Stimulated activated CD4-positive, alpha-beta T cell treated with anti-CD3 and anti-CD28 coated beads, Interleukin-4, amount 100 ng/mL, for 24 hours (primary cell): ENCODE data around the gene POLR3E.
A peak's percentile ranks its signal among the peaks of the same experiment; 100 is the strongest.

ENCODE experiments used
- DNase-seq: peaks from one replicate; pipeline ENCODE4 v3.0.0-alpha.2; 2020

POLR3E gene, protein sequence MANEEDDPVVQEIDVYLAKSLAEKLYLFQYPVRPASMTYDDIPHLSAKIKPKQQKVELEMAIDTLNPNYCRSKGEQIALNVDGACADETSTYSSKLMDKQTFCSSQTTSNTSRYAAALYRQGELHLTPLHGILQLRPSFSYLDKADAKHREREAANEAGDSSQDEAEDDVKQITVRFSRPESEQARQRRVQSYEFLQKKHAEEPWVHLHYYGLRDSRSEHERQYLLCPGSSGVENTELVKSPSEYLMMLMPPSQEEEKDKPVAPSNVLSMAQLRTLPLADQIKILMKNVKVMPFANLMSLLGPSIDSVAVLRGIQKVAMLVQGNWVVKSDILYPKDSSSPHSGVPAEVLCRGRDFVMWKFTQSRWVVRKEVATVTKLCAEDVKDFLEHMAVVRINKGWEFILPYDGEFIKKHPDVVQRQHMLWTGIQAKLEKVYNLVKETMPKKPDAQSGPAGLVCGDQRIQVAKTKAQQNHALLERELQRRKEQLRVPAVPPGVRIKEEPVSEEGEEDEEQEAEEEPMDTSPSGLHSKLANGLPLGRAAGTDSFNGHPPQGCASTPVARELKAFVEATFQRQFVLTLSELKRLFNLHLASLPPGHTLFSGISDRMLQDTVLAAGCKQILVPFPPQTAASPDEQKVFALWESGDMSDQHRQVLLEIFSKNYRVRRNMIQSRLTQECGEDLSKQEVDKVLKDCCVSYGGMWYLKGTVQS

DNA sequence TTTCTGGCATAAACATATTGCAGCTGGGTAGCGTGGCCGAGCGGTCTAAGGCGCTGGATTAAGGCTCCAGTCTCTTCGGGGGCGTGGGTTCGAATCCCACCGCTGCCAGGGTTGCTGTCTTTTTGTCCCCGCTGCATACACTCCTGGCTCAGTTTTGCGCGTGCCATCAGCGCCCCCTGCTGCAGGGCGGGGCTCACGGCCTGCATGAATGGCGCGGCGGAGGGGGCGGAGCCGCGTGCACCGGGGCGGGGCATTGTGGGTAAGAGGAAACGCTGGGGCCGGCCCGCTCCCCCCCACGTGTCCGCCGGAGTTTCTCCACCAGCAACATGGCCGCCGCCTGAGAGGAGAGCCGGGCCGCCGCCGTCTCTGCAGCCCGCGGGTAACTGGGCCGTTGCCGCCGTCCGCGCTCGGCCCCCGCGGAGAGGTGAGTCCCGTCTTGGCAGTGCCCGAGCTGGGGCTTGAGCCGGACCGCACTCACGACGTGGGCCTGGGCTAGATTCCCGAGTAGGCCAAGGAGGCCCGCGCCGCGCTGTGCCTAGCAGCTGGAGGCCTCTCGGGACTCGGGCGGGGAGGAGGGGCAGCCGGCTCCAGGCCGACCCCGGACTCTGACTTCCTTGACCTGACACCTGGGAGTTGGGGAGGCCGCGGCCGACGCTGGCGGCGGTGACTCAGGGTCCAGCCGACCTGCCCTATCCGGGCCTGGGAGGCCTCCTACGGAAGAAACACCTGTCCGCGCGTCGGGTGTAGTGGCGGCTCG, at the start of gene POLR3E:
POLR3E (plus strand) TSS at position 296 of the 757 bp plus-strand sequence. CDS start 5,560 bp downstream, outside the sequence.
- peak; percentile 100 for DNase-seq

DNA sequence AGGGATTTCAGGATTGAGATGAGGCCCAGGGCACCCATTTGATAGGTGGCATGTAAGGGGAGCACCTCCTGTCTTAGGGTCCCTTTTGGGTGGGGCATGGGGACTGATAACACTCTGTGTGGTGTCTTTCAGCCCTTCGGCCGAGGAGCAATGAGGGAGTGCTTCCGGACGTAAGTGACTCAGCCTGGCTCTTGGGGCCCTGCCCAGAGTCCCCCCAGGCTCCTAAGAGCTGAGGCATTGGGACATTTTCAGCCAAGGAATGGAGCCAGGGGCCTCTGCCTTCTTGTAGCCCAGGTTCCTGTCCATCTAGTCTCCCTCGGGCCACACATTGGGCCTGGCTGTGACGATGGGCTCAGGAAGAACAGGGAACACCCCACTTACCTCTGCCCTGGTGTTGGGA, 46.7 kb upstream of the POLR3E start:
- DNase-seq, result no peak

DNA sequence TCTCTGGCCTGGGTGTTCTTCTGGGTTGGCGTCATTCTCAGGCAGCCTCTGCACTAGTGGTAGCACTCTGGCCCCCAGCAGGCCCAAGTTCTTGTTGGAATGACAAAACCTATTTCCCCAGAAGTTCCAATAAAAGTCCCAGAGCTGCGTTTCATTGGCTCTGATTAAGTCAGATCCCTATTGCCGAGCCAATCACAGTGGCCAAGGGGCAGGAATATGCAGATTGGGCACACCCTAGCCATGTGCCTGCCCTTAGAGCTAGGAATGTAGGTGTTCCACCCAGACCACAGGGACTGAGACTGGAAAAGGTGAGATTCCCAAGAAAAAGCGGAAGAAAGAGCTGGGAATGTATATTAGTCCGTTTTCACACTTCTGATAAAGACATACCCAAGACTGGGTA, 44.9 kb upstream of the POLR3E start:
- no peak for DNase-seq

DNA sequence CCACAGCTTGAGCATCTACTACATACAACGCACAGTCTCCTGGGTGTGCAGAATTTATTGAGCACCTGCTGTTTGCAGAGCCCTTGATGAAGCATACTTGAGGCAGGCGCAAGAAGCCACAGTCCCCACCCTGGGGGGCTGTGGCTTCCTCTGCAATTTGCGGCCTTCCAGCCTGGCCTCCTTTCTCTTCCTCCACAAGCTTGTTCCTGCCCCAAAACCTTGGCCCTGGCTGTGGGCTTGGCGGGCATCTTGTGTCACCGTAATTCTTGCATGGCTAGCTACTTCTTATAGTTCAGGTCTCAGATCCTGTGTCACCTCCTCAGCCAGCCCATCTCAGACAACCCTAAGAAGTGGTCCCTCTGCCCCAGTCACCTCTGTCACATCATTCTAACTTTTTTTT, 43.9 kb upstream of the POLR3E start:
- no peak for DNase-seq

DNA sequence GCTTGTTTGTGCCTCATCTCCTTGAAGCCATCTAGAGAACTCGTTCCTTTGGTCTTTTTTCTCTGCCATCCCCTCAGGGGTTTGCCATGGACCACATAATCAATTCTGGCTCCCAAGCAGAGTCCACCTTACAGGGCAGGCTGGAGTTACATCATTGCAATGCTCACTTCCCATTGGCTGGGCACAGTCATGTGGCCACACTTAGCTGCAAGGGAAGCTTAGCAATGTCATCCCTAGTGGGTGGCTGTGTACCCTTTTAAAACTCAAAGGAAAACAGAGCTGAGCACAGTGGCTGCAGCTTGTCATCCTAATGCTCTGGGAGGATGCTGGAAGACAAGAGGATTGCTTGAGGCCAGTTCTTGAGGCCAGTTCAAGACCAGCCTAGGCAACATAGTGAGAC, 41.9 kb upstream of the POLR3E start:
- no peak for DNase-seq

DNA sequence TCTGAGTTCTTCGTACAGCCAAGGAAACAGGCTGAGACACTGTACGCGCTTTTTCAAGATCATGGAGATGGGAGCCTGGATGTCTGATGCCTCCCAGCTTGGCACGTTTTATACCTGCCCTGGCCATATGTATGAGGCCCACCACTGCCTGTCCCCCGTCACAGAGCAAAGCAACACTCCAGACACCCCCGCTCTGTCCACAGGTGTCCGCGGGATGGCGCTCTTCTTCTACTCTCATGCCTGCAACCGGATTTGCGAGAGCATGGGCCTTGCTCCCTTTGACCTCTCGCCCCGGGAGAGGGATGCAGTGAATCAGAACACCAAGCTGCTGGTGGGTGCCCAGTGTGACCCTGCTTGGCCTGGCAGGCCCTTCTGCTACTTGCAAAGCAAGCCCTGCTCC, 39.8 kb upstream of the POLR3E start:
- DNase-seq, result no peak

DNA sequence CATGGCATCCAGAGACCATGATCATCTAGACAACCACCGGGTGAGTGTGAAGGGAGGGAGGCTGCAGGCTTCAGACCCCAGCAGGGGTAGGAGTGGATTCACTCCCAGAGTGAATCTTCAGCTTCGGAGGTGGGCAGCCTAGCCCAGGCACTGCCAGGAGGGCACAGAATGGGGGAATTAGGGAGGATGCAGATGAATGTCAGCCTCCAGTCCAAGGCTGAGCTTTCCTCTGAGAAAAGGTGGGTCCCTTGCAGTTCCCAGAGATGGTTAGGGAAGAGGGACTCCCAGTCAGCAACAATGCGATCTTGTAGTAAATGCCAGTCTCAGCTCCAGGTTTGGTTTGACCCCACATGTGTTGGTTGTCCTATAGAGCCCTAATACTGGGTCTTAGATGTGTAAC, 36.7 kb upstream of the POLR3E start:
- no peak for DNase-seq

DNA sequence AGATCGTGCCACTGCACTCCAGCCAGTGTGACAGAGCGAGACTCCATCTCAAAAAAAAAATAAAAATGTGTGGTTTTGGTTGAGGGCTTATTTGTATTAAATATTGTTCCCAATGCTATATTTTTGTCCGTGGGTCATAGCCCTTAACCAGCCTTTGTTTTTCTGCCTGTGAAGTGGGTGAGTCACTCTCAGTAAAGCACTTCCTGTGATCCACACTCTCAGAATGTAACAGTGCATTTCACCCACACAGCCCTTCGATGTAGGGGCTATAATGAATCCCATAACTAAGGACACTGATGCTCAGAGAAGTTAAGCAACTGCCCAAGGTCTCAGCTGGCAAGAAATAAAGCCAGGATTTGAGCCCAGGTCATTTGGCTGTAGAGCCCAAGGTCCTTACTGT, 34.7 kb upstream of the POLR3E start:
- DNase-seq, result no peak

DNA sequence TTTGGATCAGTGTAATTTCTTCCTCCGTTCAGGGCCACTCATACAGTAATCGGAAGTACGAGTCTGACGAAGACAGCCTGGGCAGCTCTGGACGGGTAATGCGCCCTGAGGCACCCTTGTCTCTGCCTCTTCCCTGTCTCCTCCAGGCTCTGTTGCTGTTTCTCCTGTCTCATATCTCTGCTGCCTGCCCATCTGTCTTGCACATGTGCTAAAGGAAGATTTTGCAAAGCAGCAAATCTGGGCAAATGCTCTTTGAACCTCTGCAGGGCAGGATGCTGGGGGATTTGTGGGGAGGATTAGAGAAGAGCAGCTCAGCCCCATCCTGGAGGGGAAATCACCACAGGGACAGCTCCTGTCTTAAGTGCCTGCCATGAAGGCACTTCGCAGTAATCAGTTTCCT, 32.4 kb upstream of the POLR3E start:
- no peak for DNase-seq

DNA sequence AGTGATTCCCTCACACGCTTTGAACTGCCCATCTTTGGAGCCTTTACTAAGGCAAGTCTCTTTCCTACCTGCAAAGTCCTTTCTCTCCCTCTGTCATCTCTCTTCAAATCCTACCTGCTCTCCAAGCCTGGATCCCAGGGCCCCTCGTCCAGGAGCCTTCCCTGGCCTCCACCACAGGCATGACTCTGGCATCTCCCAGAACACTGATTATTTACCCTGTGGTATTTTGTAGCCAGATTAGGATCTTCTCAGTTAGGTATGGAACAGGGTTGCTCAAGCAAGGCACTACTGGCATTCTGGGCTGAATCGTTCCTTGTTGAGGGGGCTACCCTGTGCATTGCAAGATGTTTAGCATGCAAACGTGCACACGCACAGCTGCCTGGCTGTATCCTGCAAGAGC, 31.9 kb upstream of the POLR3E start:
- DNase-seq, result no peak

DNA sequence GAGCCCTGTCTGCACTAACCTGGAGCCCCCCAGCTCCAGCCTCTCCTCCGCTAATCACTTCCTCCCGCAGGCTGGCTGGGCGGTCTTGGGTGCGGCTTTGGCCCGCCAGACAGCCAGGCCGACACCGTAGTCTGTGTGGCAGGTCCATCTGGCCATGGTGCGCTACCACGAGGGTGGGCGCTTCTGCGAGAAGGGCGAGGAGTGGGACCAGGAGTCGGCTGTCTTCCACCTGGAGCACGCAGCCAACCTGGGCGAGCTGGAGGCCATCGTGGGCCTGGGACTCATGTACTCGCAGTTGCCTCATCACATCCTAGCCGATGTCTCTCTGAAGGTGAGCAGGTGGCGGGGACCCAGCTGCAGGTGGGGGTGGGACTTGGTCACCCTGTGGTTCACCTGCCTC, 30.7 kb upstream of the POLR3E start:
- DNase-seq, result no peak

DNA sequence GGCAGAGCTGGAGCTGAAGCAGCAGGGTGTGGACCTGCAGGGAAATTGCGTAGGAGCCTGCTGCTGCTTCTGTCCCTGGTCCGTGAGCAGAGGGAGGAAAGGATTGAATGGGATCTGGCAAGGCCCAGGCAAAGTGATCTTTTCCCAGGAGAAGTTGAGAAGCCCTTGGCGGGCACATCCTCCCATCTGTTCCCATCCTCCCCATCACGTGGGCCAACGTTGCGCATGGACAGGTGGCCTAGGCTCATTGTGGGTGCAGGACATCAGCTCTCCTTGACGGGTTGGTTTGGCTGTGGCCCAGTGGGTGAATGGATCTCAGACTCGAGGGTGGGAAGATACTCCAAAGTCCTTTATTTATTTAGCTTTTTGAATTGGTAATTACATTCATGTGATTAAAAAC, 29.4 kb upstream of the POLR3E start:
- DNase-seq, result no peak

DNA sequence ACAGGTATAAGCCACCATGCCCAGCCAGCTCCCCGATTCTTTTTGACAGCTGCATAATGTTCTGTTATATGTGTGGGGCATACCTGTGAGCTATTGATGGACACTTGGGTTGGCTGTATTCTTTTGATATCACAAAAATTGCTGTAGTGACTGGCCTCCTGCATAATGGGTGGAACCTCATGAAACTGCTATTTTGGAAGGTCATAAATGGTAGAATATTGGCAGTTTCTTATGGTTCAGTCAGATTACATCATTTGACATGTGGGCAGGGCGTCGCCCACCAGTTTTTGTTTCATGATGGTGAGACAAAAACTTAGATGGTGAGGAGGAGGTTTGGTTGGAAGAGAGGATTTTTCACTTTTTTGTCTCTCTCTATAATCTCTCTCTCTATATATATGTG, 26.7 kb upstream of the POLR3E start:
- DNase-seq, result no peak

DNA sequence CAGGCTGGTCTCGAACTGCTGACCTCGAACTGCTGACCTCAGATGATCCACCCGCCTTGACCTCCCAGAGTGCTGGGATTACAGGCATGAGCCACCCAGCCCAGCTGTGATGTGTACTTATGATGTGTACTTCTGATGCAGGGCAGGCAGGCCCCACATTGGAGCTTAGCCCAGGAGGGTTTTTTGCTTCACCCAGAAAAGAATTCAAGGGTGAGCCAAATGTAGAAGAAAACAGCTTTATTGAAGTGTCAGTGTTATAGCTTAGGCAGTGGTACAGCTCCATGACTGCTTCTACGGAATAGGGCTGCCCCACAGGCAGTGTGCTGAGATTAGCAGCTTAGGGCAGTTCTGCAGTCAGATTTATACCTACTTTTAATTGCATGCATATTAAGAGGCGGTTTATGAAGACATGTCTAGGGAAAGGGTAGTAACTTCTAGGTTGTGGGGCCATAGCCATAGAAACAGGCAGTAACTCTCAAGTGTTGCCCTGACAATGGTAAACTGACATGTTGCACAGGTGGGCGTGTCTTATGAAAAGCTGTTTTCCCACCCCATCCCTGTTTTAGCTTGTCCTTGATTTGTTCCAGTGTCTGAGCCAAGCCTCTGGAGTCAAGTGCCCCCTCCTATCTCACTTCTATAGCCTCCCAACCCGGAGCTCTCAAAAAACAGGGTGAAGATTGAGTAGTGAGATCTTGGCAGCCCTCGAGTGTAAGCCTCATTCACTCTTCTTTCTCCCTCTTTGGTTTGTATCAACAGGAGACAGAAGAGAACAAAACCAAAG, 24.1 kb upstream of the POLR3E start:
- DNase-seq, result no peak

DNA sequence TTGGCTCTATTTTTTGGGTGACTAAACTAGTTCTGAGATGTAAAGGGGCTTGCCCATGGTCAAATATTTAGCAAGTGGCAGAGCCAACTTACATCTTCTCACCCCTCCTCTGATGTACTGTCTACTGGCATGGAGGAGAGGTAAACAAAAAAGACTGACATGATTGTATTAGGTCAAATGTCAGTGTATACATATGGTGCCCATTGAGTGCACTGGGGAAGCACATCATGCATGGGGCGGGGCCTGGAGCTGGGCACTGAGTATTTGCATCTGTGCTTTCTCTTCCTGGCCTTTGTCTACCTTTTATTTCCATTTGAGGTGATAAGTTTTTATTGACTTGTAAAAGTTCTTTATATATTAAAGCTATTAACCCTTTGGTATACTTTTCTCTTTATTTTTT, 22.3 kb upstream of the POLR3E start:
- no peak for DNase-seq

DNA sequence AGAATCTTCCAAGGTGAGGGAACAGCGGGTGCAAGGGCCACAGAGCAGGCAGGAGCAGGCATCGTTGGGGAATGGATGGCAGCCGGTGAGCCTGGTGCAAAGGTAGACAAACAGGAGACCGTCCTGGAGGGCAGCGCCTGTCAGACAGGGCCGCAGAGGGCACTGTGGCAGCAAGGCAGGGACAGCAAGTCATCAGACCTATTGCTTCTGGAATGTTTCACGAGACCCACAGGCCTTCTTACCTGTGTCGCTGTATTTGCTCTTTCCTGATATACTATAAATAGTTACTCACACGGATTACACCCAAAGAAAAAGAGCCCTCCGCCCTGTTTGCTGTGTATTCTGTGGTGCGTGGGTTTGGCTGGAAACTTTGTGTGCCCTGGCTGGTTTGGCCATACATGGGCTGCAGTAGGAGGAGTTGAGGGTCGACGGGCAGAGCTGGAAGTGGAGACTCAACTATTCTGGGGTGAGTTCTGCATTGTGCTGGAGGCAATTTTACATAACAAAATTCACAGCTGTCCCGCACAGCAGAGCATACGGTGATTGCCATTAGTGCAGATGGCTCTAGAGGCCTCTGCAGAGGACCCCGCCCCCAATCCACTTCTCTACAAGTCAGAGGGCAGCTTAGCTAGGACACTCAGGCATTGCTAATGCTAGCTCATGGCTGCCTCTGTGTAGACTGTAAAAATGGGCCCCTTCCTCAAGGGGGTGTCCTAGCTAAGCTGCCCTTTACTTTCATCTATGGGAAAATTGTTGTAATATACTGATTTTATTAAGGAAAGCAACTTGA, 18.6 kb upstream of the POLR3E start:
- no peak for DNase-seq

DNA sequence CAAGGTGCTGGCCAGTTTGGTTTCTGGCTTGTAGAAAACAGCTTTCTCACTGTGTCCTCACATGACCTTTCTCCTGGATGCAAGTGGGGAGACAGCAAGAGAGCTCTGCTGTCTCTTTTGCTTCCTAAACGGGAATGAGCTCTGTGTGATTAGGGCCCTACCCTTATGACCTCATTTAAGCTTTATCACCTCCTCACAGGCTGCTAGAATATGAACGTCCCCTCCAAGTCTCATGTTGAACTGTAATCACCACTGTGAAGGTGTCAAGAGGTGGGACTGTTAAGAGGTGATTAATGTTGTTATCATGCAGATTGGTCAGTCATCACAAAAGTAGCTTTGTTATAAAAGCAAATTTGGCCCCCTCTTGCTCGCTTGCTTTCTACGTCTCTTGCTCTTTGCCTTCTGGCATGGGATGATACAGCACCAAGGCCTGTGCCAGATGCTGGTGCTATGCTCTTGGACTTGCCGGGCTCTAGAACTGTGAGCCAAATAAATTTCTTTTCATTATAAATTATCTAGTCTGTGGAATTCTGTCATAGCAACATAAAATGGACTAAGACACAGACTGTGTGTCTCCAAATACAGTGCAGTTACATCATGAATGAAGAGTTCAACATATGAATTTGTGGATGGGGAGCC, 14.8 kb upstream of the POLR3E start:
- DNase-seq, result no peak

DNA sequence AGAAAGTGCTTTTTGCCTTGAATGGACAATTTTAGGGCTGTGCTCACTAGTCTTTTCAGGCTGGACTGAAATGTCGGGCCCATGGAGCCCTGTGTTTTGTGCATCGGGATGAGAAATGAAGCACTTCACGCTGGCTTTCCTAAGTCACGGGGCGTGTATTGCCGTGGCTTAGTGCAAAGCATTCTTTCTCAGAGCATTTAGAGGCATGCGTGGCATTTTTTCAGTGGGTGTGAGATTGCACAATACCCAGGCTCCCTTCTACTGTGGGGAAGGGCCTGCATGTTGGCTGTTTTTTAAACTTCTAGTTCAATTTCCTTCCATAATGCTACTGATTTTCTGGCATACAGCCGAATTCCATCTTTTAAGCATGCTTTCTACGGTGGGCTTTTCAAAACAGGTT, 12.6 kb upstream of the POLR3E start:
- DNase-seq, result no peak

DNA sequence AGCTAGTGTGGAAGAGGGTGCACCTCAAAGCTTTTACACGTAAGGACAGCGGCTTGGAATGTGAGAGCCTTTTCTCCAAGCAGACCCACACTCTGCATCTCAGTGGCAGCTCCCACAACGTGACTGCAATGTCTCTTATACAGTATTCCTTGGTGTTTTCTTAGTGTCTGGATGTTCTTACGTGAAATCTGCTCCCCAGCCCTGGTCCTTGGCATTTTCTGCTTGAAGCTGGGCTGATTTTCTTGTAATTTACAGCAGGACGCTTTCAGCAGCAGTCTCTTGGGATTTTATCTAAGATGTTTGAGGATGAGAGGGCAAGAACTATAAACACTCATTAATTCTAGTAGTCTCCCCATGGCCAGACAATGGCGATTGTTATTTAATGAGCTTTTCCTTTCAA, 12.1 kb upstream of the POLR3E start:
- DNase-seq, result no peak

DNA sequence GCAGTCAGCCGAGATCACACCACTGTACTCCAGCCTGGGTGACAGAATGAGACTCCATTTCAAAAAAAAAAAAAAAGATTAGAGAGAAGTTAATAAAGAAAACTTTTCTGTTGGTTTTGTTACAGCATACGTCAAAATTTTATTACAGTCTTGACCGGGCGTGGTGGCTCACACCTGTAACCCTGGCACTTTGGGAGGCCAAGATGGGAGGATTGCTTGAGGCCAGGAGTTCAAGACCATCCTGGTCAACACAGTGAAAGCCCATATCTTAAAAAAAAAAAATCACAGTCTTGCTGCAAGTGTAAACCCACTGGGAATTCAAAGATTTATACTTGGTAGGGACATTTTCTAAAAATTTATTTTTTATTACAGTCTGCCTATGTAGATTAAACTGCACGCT, 6.2 kb upstream of the POLR3E start:
- no peak for DNase-seq

DNA sequence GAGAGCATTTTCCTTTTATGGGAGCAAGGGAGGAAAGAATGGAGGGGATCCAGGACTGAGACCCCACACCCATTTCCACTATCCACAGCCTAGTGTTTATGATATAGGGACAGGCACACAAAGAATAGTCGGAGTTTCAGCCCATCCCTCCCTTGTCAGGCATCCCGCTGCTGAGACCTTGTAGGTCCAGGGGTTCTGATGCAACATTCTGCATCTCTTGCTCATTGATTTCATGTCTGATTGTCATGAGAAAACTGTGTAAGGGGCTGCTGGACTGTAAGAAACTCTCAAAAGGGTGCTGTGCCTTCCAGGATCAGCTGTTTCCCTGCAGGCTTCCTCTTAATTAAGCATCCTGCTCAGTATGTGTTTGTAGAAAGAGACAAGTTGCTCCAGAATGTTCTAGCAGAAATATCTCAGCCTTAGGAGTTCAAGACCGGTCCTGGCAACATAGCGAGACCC, 5.3 kb upstream of the POLR3E start:
- DNase-seq, result no peak

DNA sequence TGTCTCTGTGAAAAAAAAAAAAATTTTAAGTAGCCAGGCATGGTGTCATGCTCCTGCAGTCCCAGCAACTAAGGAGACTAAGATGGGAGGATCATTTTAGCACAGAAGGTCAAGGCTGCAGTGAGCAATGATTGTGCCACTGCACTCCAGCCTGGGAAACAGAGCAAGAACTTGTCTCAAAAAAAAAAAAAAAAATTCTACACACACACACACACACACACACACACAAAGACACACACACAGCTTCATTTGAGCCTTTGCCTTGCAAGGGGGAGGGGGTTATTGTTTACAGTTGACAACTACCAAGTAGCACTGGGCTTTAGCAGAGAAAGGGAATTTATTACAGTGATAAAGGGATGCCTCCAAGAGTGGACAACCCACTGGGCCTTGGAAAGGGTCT, 4.9 kb upstream of the POLR3E start:
- DNase-seq, result no peak
